Esophagus squamous epithelium (tissue), 4 donors: ENCODE results near the gene PERM1.

ENCODE experiments used
- CTCF ChIP-seq, 6 experiments: fragments of 450-650 bp in 4 of 6; fragments of 200-600 bp in 2 of 6; sonication (generic) in 2 of 6; IDR thresholded peaks; one replicate each; pipeline ENCODE4 v1.5.1; 2016 to 2019; ENCODE audit warnings: antibody characterized with exemption in 6 of 6, mild to moderate bottlenecking in 4 of 6, moderate library complexity in 4 of 6
- POLR2A ChIP-seq, 4 donors: fragments of 450-650 bp; IDR thresholded peaks; one replicate each; pipeline ENCODE4 v1.6.1; 2017; ENCODE audit warnings: antibody characterized with exemption in 4 of 4, mild to moderate bottlenecking in 4 of 4, moderate library complexity in 3 of 4

GRCh38 chr1:927234-927633, 54.7 kb downstream of the PERM1 start:
- TF ChIP-seq CTCF (IDR thresholded peaks at IDR 0.05): no peak
- TF ChIP-seq POLR2A (IDR thresholded peaks at IDR 0.05): no peak
